Muscle layer of colon (tissue), 2 donors: ENCODE data around the gene MALL.
"Not testable (repeated sequence)": the region's sequence is repeated elsewhere in the genome, so short reads cannot be mapped to it uniquely, and the experiment has no call there.

Experiments used
- H3K27ac ChIP-seq: one replicate; pipeline ENCODE4 v1.7.0; 2013; ENCODE audit warnings: low read depth, mild to moderate bottlenecking, low read length, moderate library complexity
- H3K27me3 ChIP-seq, 2 donors: one replicate each; pipeline ENCODE4 v1.7.0; 2013; ENCODE audit warnings: low read length in 2 of 2, mild to moderate bottlenecking in 2 of 2; ENCODE audit not compliant: insufficient read depth in 2 of 2, control insufficient read depth in 1 of 2
- H3K36me3 ChIP-seq: one replicate; pipeline ENCODE4 v1.7.0; 2013; ENCODE audit warnings: mild to moderate bottlenecking, low read length; ENCODE audit not compliant: insufficient read depth
- H3K4me1 ChIP-seq: one replicate; pipeline ENCODE4 v1.7.0; 2013; ENCODE audit warnings: mild to moderate bottlenecking, low read length; ENCODE audit not compliant: insufficient read depth
- H3K4me3 ChIP-seq, 2 donors: one replicate each; pipeline ENCODE4 v1.7.0; 2013; ENCODE audit warnings: low read length in 2 of 2, low read depth in 1 of 2, mild to moderate bottlenecking in 1 of 2, moderate library complexity in 1 of 2
- H3K9ac ChIP-seq: one replicate; pipeline ENCODE4 v1.7.0; 2013; ENCODE audit warnings: low read length
- H3K9me3 ChIP-seq: one replicate; pipeline ENCODE4 v1.7.0; 2013; ENCODE audit warnings: mild to moderate bottlenecking, low read length
- donor health status: abdominal sarcoma.
- donor health status: Adenocarcinoma of cecum.

The MALL gene

DNA sequence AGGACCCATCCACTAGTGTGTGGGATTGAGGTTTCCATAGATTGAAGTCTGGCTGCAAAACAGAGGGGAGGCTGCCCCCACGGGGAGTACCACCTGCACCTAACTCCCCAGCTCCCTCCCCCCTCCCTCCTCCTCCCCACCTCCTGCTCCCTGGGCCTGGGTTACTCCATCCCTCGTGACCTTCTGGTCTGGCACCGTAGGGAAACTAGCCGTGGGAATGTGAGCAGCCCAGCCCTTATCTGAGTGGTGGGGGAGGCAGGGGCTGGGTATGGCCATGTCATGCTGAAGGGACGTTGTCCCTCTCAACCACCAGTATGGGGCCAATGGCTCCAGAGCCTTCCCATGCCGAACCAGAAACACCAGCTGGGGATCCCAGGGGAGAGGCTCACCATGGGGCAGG lies 80.2 kb downstream of the MALL start:
- not testable (repeated sequence) for H3K4me1 ChIP-seq, H3K27ac ChIP-seq, H3K27me3 ChIP-seq, H3K4me3 ChIP-seq, H3K9ac ChIP-seq, H3K9me3 ChIP-seq, H3K36me3 ChIP-seq

- H3K4me3 ChIP-seq, H3K4me1 ChIP-seq, H3K9me3 ChIP-seq, H3K9ac ChIP-seq, H3K36me3 ChIP-seq, H3K27ac ChIP-seq, H3K27me3 ChIP-seq: not testable (repeated sequence)
Measured at GRCh38 chr2:110034935-110035334, 80.7 kb downstream of the MALL start.
